Upper lobe of left lung (tissue), 6 donors: ENCODE results near the gene NIPBL. TPM values are rescaled to one million over a fixed set of nuclear protein-coding genes. Genes with fewer than 3 reads are reported as not detected.
A peak's percentile ranks its signal among the peaks of the same experiment; 100 is the strongest.
"Not testable (repeated sequence)": the region's sequence is repeated elsewhere in the genome, so short reads cannot be mapped to it uniquely, and the experiment has no call there.

Experiments used
- ATAC-seq, 2 donors: fragments of 200-7000 bp; cut with Tn5 transposase; one replicate each; pipeline ENCODE4 v1.9.1; 2022; ENCODE audit warnings: mild to moderate bottlenecking in 2 of 2, moderate library complexity in 2 of 2; ENCODE audit not compliant: low FRiP score in 2 of 2
- DNase-seq, 2 donors: peaks; one replicate each; pipeline ENCODE4 v3.0.0-alpha.2; 2019 to 2020
- H3K27ac ChIP-seq, 4 donors: fragments of 200-600 bp; sonication (generic); one replicate each; pipeline ENCODE4 v1.5.1; 2016 to 2019
- H3K27me3 ChIP-seq, 4 donors: fragments of 200-600 bp; sonication (generic); one replicate each; pipeline ENCODE4 v1.5.1; 2017 to 2019
- H3K36me3 ChIP-seq, 4 donors: fragments of 200-600 bp; sonication (generic); one replicate each; pipeline ENCODE4 v1.5.1; 2016 to 2019
- H3K4me1 ChIP-seq, 4 donors: fragments of 200-600 bp; sonication (generic); one replicate each; pipeline ENCODE4 v1.5.1; 2018 to 2019
- H3K4me3 ChIP-seq, 4 donors: fragments of 200-600 bp; sonication (generic); one replicate each; pipeline ENCODE4 v1.5.1; 2017 to 2019; ENCODE audit warnings: mild to moderate bottlenecking in 2 of 4, moderate library complexity in 1 of 4
- H3K9me3 ChIP-seq, 4 donors: fragments of 200-600 bp; sonication (generic); one replicate each; pipeline ENCODE4 v1.5.1; 2018 to 2019
- CTCF ChIP-seq, 6 experiments: fragments of 450-650 bp in 4 of 6; fragments of 200-600 bp in 2 of 6; sonication (generic) in 2 of 6; IDR thresholded peaks; one replicate each; pipeline ENCODE4 v1.5.1; 2016 to 2019; ENCODE audit warnings: antibody characterized with exemption in 6 of 6
- EP300 ChIP-seq, 4 donors: sonication (generic); formaldehyde crosslinking; IDR thresholded peaks; one replicate each; pipeline ENCODE4 v1.5.1; 2017; ENCODE audit warnings: antibody characterized with exemption in 4 of 4, control low read depth in 2 of 4
- POLR2A ChIP-seq, 4 donors: fragments of 450-650 bp; IDR thresholded peaks; one replicate each; pipeline ENCODE4 v1.5.1; 2016 to 2017; ENCODE audit warnings: antibody characterized with exemption in 4 of 4, mild to moderate bottlenecking in 2 of 4
- POLR2AphosphoS5 ChIP-seq, 2 donors: sonication (generic); formaldehyde crosslinking; IDR thresholded peaks; one replicate each; pipeline ENCODE4 v1.5.1; 2017; ENCODE audit warnings: antibody characterized with exemption in 2 of 2
- WGBS, 2 donors: methylation state at CpG; one replicate each; pipeline ENCODE4 v1.1.5; 2017 to 2018; 5-methylcytosine and 5-hydroxymethylcytosine counted together
- total RNA-seq, 6 donors: library from RNA; depleted of rRNA in 4 of 6; stranded (reverse); fragments of >200 nt in 4 of 6; gene quantifications; one replicate each; pipeline versions ENCODE4 v1.1.0 to v1.2.1, GENCODE V29; 2016 to 2021
- donor health status: DM: no; HTN: no; CAD: no; lungs with moderate emphysema.
- donor health status: DM: no; HTN: yes; CAD: no; lungs with severe emphysema.

The NIPBL gene
- total RNA-seq, 6 donors from 2014 or later = 39.2 to 75.2 (median 55.3) TPM

GRCh38 chr5:36841677-36842076 is 34.9 kb upstream of the NIPBL start:
- no peaks in the 10 kb centered on the region for H3K36me3 ChIP-seq
- H3K27me3 ChIP-seq = no peaks in the 10 kb centered on the region
- H3K27ac ChIP-seq = no peak overlapping the region
- TF ChIP-seq POLR2A (IDR thresholded peaks at IDR 0.05) (no peak), EP300 (IDR thresholded peaks at IDR 0.05) (no peak), CTCF (IDR thresholded peaks at IDR 0.05) (no peak), POLR2AphosphoS5 (IDR thresholded peaks at IDR 0.05) (no peak)
- no peaks in the 10 kb centered on the region for H3K9me3 ChIP-seq
- H3K4me3 ChIP-seq = no peak overlapping the region
- DNase-seq (no peak), ATAC-seq (no peak)
- H3K4me1 ChIP-seq = no peaks in the 10 kb centered on the region
- WGBS, 2 donors = 66 to 75% methylated on average over 1 of the region's 1 CpG

- Histone ChIP-seq H3K27me3 (no peaks in the 10 kb centered on the region), H3K4me3 (no peak overlapping the region), H3K36me3 (no peaks in the 10 kb centered on the region), H3K9me3 (no peaks in the 10 kb centered on the region), H3K27ac (no peak overlapping the region), H3K4me1 (no peaks in the 10 kb centered on the region)
- DNase-seq (no peak), ATAC-seq (no peak)
- WGBS, 2 donors = 42 to 48% methylated on average over 1 of the region's 1 CpG
- TF ChIP-seq CTCF (IDR thresholded peaks at IDR 0.05) = no peak
Observed at GRCh38 chr5:36842087-36842486, 34.5 kb upstream of the NIPBL start.

GRCh38 chr5:36844305-36844704 is 32.3 kb upstream of the NIPBL start:
- DNase-seq = no peak
- Histone ChIP-seq H3K36me3 (no peaks in the 10 kb centered on the region), H3K27ac (no peak overlapping the region), H3K4me3 (no peak overlapping the region), H3K9me3 (no peaks in the 10 kb centered on the region), H3K4me1 (no peaks in the 10 kb centered on the region), H3K27me3 (no peaks in the 10 kb centered on the region)
- TF ChIP-seq POLR2AphosphoS5 (IDR thresholded peaks at IDR 0.05) (no peak), CTCF (IDR thresholded peaks at IDR 0.05) (no peak), POLR2A (IDR thresholded peaks at IDR 0.05) (no peak), EP300 (IDR thresholded peaks at IDR 0.05) (no peak)
- WGBS, 2 donors = 67 to 71% methylated on average over 5 of the region's 5 CpGs
- no peak for ATAC-seq

- ATAC-seq, H3K4me1 ChIP-seq, H3K36me3 ChIP-seq, H3K9me3 ChIP-seq, DNase-seq, H3K27me3 ChIP-seq, H3K27ac ChIP-seq, H3K4me3 ChIP-seq: not testable (repeated sequence)
- WGBS, 2 donors = 90% methylated on average over 3 of the region's 3 CpGs
Observed at GRCh38 chr5:36848545-36848944, 28.0 kb upstream of the NIPBL start.

- not testable (repeated sequence) for DNase-seq, H3K27ac ChIP-seq, H3K4me1 ChIP-seq, H3K36me3 ChIP-seq, H3K9me3 ChIP-seq, ATAC-seq, H3K4me3 ChIP-seq, H3K27me3 ChIP-seq
- 90 to 95% methylated on average over 6 of the region's 6 CpGs for WGBS, 2 donors
Observed at GRCh38 chr5:36852903-36853302, 23.7 kb upstream of the NIPBL start.

GRCh38 chr5:36854402-36855140 is 22.0 kb upstream of the NIPBL start:
- no peak overlapping the region for H3K27ac ChIP-seq
- ATAC-seq = no peak
- 82 to 84% methylated on average over 16 of the region's 16 CpGs for WGBS, 2 donors
- H3K4me3 ChIP-seq = no peak overlapping the region
- no peaks in the 10 kb centered on the region for H3K36me3 ChIP-seq
- H3K27me3 ChIP-seq = no peaks in the 10 kb centered on the region
- H3K9me3 ChIP-seq = no peaks in the 10 kb centered on the region
- no peaks in the 10 kb centered on the region for H3K4me1 ChIP-seq
- TF ChIP-seq CTCF (IDR thresholded peaks at IDR 0.05) = no peak
- no peak for TF ChIP-seq POLR2A (IDR thresholded peaks at IDR 0.05)
- TF ChIP-seq POLR2AphosphoS5 (IDR thresholded peaks at IDR 0.05) = no peak
- no peak for TF ChIP-seq EP300 (IDR thresholded peaks at IDR 0.05)
- DNase-seq = peak in 1 of 2 donors; percentile 27
